Measurements from ENCODE around the gene RAPGEF6. TPM values are rescaled to one million over a fixed set of nuclear protein-coding genes. Genes with fewer than 3 reads are reported as not detected.

Gene RAPGEF6
- polyA plus RNA-seq, 1 donor (not counting 4 experiments of a cell fraction or from before 2014, with no cell fraction given), result 8.7 TPM

DNA sequence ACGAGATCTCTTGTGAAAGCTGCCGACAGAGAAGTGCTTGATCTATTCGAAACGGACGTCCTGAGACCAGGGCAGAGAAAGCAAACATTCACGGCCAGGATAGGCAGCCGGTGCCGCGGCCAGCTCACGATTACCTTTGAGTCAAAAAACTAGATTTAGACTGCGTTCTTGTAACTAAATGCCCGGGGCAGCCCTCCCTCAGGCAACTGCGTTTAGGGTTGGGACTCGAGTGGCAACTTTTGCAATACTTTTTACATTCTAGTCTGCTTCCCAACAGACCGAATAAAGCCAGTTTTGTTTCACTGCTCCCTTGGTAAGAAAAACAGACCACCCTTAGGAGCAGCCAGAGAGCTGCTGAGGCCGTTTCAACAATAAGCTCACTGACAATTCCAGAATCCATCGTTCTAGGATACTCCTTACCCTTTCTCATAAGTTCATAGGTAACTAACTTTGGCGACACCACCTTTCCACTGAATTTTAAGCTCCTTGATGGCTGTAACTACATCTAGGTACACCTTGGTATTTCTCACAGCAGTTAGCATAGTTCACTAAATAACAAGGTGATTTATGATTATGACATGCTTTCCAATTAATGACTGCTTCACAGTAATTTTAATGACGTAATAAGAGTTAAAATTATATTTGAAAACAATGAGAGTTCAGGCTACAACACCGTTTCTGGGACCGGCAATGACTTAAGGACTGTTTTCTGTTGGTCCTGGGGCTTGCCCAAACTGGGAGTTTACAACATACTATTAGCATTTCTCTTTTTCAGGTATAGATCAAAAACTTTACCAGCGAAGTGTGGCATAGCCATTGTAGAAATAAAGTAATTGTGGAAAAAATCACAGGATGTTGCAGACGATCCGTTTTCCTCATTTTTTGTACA lies 899 bp upstream of the RAPGEF6 start:
- dilution Hi-C loops (cut with MboI; ENCODE audit: extremely low pct_ligation_motif_present, low sequenced_read_pairs), result no loop called here
- H3K27ac ChIP-seq (ENCODE audit: control insufficient read depth, insufficient read depth, low read length), result peak overlapping the region; percentile 91
- H2AFZ ChIP-seq (ENCODE audit: control insufficient read depth, low read length), result peak overlapping the region; percentile 67
- TF ChIP-seq EZH2 (IDR thresholded peaks at IDR 0.05; ENCODE audit: low read length), result no peak
- TF ChIP-seq, protein P1, sequence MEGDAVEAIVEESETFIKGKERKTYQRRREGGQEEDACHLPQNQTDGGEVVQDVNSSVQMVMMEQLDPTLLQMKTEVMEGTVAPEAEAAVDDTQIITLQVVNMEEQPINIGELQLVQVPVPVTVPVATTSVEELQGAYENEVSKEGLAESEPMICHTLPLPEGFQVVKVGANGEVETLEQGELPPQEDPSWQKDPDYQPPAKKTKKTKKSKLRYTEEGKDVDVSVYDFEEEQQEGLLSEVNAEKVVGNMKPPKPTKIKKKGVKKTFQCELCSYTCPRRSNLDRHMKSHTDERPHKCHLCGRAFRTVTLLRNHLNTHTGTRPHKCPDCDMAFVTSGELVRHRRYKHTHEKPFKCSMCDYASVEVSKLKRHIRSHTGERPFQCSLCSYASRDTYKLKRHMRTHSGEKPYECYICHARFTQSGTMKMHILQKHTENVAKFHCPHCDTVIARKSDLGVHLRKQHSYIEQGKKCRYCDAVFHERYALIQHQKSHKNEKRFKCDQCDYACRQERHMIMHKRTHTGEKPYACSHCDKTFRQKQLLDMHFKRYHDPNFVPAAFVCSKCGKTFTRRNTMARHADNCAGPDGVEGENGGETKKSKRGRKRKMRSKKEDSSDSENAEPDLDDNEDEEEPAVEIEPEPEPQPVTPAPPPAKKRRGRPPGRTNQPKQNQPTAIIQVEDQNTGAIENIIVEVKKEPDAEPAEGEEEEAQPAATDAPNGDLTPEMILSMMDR (optimal IDR thresholded peaks at IDR 0.05 in 1 of 3, IDR thresholded peaks at IDR 0.05 in 1 of 3, conservative IDR thresholded peaks at IDR 0.05 in 1 of 3; ENCODE audit: extremely low read depth in 1 of 3, insufficient read depth in 2 of 3, low read length in 3 of 3), result no peak
- peaks cover 0 to 2% of the 10 kb centered on the region in 2 experiments for H3K36me3 ChIP-seq (ENCODE audit: control insufficient read depth in 2 of 2, extremely low read depth in 1 of 2, insufficient read depth in 2 of 2, low read length in 2 of 2)
- DNase-seq (ENCODE audit: low read depth, low spot score) (no peak), FAIRE-seq (no peak)
- H3K4me2 ChIP-seq (ENCODE audit: control insufficient read depth, extremely low read depth, insufficient read depth, low read depth, low read length), result peak overlapping the region; percentile 95
- peak overlapping the region; percentile 55 to 97 (median 97) for H3K4me3 ChIP-seq (ENCODE audit: control insufficient read depth in 2 of 3, extremely low read depth in 1 of 3, insufficient read depth in 2 of 3, low read depth in 1 of 3, low read length in 3 of 3)
- H3K4me1 ChIP-seq (ENCODE audit: control insufficient read depth, extremely low read depth, insufficient read depth, low read length), result peaks cover 28% of the 10 kb centered on the region
- H3K79me2 ChIP-seq (ENCODE audit: control insufficient read depth, insufficient read depth, low read length), result peaks cover 41% of the 10 kb centered on the region
- no peaks in the 10 kb centered on the region for H4K20me1 ChIP-seq (ENCODE audit: control insufficient read depth, extremely low read depth, insufficient read depth, low read length)
- H3K9me3 ChIP-seq (ENCODE audit: control insufficient read depth, low read depth, low read length), result no peaks in the 10 kb centered on the region
- peak overlapping the region; percentile 86 for H3K9ac ChIP-seq (ENCODE audit: control insufficient read depth, extremely low read depth, insufficient read depth, low read length)
- H3K27me3 ChIP-seq (ENCODE audit: control insufficient read depth, extremely low read depth, insufficient read depth, low read length), result no peaks in the 10 kb centered on the region
- peaks cover 3% of the 10 kb centered on the region for H3K9me1 ChIP-seq (ENCODE audit: control insufficient read depth, extremely low read depth, insufficient read depth, low read length)

DNA sequence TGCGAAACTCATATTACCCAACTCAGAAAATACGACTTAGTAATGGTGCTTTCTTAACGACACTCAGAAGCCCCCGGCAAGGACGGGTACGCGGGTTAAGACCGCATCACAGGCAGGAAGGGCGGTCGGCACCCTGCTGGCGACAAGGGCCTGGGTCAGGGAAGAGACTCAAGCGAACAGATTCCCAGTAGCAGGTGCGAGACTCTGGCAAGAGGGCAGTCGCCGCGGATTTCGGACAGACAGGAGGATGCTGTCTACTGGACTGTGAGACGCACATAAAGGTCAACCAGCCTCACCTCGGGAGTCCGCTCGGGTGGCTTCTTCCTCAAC lies 398 bp downstream of the RAPGEF6 start:
- H3K4me2 ChIP-seq (ENCODE audit: control insufficient read depth, extremely low read depth, insufficient read depth, low read depth, low read length), result peak overlapping the region; percentile 84
- dilution Hi-C loops (cut with MboI; ENCODE audit: extremely low pct_ligation_motif_present, low sequenced_read_pairs), result no loop called here
- H3K36me3 ChIP-seq (ENCODE audit: control insufficient read depth in 2 of 2, extremely low read depth in 1 of 2, insufficient read depth in 2 of 2, low read length in 2 of 2), result peaks cover 0 to 2% of the 10 kb centered on the region in 2 experiments
- H3K9me3 ChIP-seq (ENCODE audit: control insufficient read depth, low read depth, low read length), result no peaks in the 10 kb centered on the region
- FAIRE-seq, result no peak
- peaks cover 53% of the 10 kb centered on the region for H3K79me2 ChIP-seq (ENCODE audit: control insufficient read depth, insufficient read depth, low read length)
- TF ChIP-seq EZH2 (IDR thresholded peaks at IDR 0.05; ENCODE audit: low read length), result no peak
- TF ChIP-seq, protein P1 (optimal IDR thresholded peaks at IDR 0.05 in 1 of 3, IDR thresholded peaks at IDR 0.05 in 1 of 3, conservative IDR thresholded peaks at IDR 0.05 in 1 of 3; ENCODE audit: extremely low read depth in 1 of 3, insufficient read depth in 2 of 3, low read length in 3 of 3), result no peak
- no peaks in the 10 kb centered on the region for H3K27me3 ChIP-seq (ENCODE audit: control insufficient read depth, extremely low read depth, insufficient read depth, low read length)
- peak overlapping the region; percentile 91 for H3K27ac ChIP-seq (ENCODE audit: control insufficient read depth, insufficient read depth, low read length)
- no peaks in the 10 kb centered on the region for H4K20me1 ChIP-seq (ENCODE audit: control insufficient read depth, extremely low read depth, insufficient read depth, low read length)
- no peak for DNase-seq (ENCODE audit: low read depth, low spot score)
- peak overlapping the region; percentile 77 to 97 (median 97) for H3K4me3 ChIP-seq (ENCODE audit: control insufficient read depth in 2 of 3, extremely low read depth in 1 of 3, insufficient read depth in 2 of 3, low read depth in 1 of 3, low read length in 3 of 3)
- H2AFZ ChIP-seq (ENCODE audit: control insufficient read depth, low read length), result peak overlapping the region; percentile 97
- peak overlapping the region; percentile 86 for H3K9ac ChIP-seq (ENCODE audit: control insufficient read depth, extremely low read depth, insufficient read depth, low read length)
- H3K9me1 ChIP-seq (ENCODE audit: control insufficient read depth, extremely low read depth, insufficient read depth, low read length), result peaks cover 3% of the 10 kb centered on the region
- peaks cover 33% of the 10 kb centered on the region for H3K4me1 ChIP-seq (ENCODE audit: control insufficient read depth, extremely low read depth, insufficient read depth, low read length)

Measured in keratinocyte (primary cell).